HFFc6 (cell line): ENCODE measurements around the gene RBM10. TPM values are rescaled to one million over a fixed set of nuclear protein-coding genes. Genes with fewer than 3 reads are reported as not detected.

Source experiments
- DNase-seq: peaks from one replicate; pipeline ENCODE4 v3.0.0-alpha.2; 2018
- H3K27ac Mint-ChIP-seq: 2 replicates; pipeline ENCODE4 v1.8.0; 2020; ENCODE audit warnings: mild to moderate bottlenecking, mixed read lengths
- H3K27me3 Mint-ChIP-seq: 2 replicates; pipeline ENCODE4 v1.8.0; 2021; ENCODE audit warnings: mild to moderate bottlenecking, moderate library complexity, mixed read lengths; ENCODE audit not compliant: insufficient read depth
- H3K36me3 Mint-ChIP-seq: 2 replicates; pipeline ENCODE4 v1.8.0; 2021; ENCODE audit warnings: low read depth, mixed read lengths
- H3K4me1 Mint-ChIP-seq: 2 replicates; pipeline ENCODE4 v1.8.0; 2020; ENCODE audit warnings: low read depth, mixed read lengths
- H3K4me3 Mint-ChIP-seq: 2 replicates; pipeline ENCODE4 v1.8.0; 2020; ENCODE audit warnings: mild to moderate bottlenecking, moderate library complexity, mixed read lengths
- H3K9me3 Mint-ChIP-seq: 2 replicates; pipeline ENCODE4 v1.8.0; 2020; ENCODE audit warnings: mild to moderate bottlenecking, mixed read lengths
- total RNA-seq, 6 experiments: library from RNA; stranded (reverse); fragmentation: NEBNext Ultra II Directional; extraction: Animal tissue kit (Norgen Biotek cat#: 25700); gene quantifications; 2 replicates in 1 of 6; 3 replicates in 5 of 6; pipeline ENCODE4 v1.2.3, GENCODE V29; 2021
- TF ChIP-seq, protein P1 (sequence below): fragments of 200-600 bp; sonication (generic); IDR thresholded peaks from 2 replicates; pipeline ENCODE4 v1.5.0; 2021; ENCODE audit warnings: antibody characterized with exemption, mild to moderate bottlenecking

RBM10 gene
- total RNA-seq, 6 experiments from 2014 or later, result 38.8 to 44.3 (median 41.7) TPM

DNA sequence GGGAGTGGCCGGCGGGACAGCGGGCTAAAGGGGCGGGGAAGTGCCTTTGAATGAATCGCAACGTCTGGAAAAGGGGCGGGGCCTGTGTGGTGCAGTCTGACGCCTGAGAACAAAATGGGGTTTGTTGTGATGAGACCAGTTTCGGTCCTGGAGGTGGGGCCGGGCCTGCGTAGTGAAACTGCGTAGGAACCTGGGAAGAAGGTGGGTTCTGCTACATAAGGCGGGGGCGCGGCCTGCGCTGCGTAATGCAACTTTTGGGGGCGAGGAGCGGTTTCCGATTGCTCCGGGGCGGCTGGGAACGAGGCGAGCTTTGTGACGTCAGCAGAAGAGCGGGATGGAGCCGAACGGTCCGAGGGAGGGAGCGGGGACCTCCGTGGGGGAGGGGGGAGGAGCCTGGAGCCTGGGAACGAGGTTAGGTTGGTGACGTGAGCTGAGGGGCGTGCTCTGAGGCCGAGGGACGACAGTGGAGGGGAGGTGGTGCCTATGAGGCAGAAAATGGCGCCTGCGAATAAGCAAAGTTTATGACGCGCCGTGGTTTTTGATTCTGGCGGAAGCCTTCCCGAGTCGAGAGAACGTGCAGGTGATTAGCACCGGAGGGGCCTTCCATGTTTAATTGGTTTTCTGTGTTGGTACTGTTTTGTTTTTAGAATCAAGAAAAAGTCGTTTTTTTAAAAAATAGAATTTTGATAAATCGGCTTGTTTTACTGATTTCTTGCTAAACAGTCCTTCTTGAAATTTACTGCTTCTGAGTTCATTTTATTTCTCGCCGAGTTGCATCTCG lies 88.5 kb downstream of the RBM10 start:
- Mint-ChIP-seq H3K4me3 (peak overlapping the region; percentile 90), H3K4me1 (peaks cover 12% of the 10 kb centered on the region), H3K27me3 (peaks cover 6% of the 10 kb centered on the region; the same call in 1 of the 2 replicates), H3K27ac (peak overlapping the region; percentile 98), H3K36me3 (peaks cover 13% of the 10 kb centered on the region), H3K9me3 (no peaks in the 10 kb centered on the region; the same call in 1 of the 2 replicates)
- TF ChIP-seq, protein P1, sequence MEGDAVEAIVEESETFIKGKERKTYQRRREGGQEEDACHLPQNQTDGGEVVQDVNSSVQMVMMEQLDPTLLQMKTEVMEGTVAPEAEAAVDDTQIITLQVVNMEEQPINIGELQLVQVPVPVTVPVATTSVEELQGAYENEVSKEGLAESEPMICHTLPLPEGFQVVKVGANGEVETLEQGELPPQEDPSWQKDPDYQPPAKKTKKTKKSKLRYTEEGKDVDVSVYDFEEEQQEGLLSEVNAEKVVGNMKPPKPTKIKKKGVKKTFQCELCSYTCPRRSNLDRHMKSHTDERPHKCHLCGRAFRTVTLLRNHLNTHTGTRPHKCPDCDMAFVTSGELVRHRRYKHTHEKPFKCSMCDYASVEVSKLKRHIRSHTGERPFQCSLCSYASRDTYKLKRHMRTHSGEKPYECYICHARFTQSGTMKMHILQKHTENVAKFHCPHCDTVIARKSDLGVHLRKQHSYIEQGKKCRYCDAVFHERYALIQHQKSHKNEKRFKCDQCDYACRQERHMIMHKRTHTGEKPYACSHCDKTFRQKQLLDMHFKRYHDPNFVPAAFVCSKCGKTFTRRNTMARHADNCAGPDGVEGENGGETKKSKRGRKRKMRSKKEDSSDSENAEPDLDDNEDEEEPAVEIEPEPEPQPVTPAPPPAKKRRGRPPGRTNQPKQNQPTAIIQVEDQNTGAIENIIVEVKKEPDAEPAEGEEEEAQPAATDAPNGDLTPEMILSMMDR, result no peak
- peak; percentile 95 for DNase-seq

DNA sequence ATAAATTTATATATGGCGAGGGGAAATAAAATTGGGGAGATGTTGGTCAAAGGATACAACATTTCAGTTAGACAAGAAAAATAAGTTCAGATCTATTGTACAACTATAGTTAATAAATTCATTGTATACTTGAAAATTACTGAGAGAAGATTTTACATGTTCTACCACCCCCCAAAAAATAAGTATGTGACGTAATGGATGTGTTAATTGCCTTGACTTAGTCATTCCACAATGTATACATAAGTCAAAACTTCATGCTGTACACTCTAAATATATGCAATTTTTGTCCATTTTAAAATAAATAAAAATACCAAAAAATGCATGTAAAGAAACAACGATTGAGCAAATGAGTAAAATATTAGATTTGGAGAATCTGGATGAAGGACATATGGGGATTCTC lies 89.6 kb downstream of the RBM10 start:
- Mint-ChIP-seq H3K27ac (peak overlapping the region; percentile 98), H3K27me3 (peaks cover 6% of the 10 kb centered on the region; the same call in 1 of the 2 replicates)

DNA sequence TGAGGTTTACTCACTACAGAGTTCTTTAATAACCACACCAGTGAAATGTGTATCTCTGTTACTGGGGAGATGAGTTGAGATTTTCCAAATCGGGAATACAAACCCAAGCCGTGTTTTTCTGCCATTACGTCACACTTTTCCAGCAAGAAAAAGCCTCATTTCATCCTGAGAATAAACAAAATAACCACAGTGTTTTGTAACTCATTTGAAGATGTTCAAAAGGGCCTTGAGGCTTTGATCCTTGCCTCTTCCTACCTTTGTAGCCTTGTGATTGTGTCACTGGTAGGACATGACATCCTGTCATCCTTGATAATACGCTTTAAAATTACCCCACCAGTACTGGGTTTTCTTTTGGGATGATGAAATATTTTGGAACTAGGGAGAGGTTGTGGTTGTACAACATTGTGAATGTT lies 90.7 kb downstream of the RBM10 start:
- Mint-ChIP-seq H3K4me3 (peak overlapping the region; percentile 63), H3K27ac (peak overlapping the region; percentile 72), H3K27me3 (peaks cover 3% of the 10 kb centered on the region; the same call in 1 of the 2 replicates), H3K4me1 (peaks cover 12% of the 10 kb centered on the region), H3K9me3 (no peaks in the 10 kb centered on the region; the same call in 1 of the 2 replicates), H3K36me3 (peaks cover 16% of the 10 kb centered on the region)
- DNase-seq, result no peak
- TF ChIP-seq, protein P1, result no peak

More for the DNA sequence above, 89.6 kb downstream of the RBM10 start:
- Mint-ChIP-seq H3K4me3 (peak overlapping the region; percentile 90), H3K4me1 (peaks cover 12% of the 10 kb centered on the region), H3K9me3 (no peaks in the 10 kb centered on the region; the same call in 1 of the 2 replicates), H3K36me3 (peaks cover 14% of the 10 kb centered on the region)
- no peak for DNase-seq
- TF ChIP-seq, protein P1, result no peak

Other genes with a start within 250 kb of the RBM10 start
- 1 to 10 TPM; 5.1 to 7.3 (median 5.9) TPM for gene JADE3, start 232.8 kb upstream of the RBM10 start, total RNA-seq
- gene RGN, start 66.8 kb upstream of the RBM10 start, total RNA-seq, result 1 to 10 TPM in 2 of 6 experiments, under 1 TPM in 4; 0.46 to 2.5 (median 0.67) TPM
- 10 to 100 TPM; 80.0 to 88.8 (median 84.4) TPM for gene NDUFB11, start 519 bp upstream of the RBM10 start, total RNA-seq
- gene UBA1, start 48.6 kb downstream of the RBM10 start, total RNA-seq, result 100 to 1,000 TPM; 268 to 291 (median 282) TPM
- gene CDK16, start 73.5 kb downstream of the RBM10 start, total RNA-seq, result 100 to 1,000 TPM; 106 to 128 (median 114) TPM
- 10 to 100 TPM; 55.2 to 68.7 (median 62.8) TPM for gene USP11, start 87.8 kb downstream of the RBM10 start, total RNA-seq
- gene ZNF157, start 225.4 kb downstream of the RBM10 start, total RNA-seq, result not detected